GM21786 (cell line): ENCODE measurements around the gene MTTP.
"Not testable (repeated sequence)": the region's sequence is repeated elsewhere in the genome, so short reads cannot be mapped to it uniquely, and the experiment has no call there.

Experiments
- ATAC-seq: cut with Tn5 transposase; IDR thresholded peaks from one replicate; pipeline ENCODE4 v1.9.1; 2021; ENCODE audit not compliant: unreplicated experiment

Gene MTTP

GRCh38 chr4:99574530-99575324, at the start of gene MTTP:
Gene MTTP, plus strand, starts transcription at chr4:99574824. Its CDS starts 86 bp downstream, at chr4:99574910.
- peak; percentile 89 for ATAC-seq

GRCh38 chr4:99529228-99529627, 45.4 kb upstream of the MTTP start:
- no peak for ATAC-seq

GRCh38 chr4:99529956-99530355, 44.7 kb upstream of the MTTP start:
- ATAC-seq: no peak

DNA sequence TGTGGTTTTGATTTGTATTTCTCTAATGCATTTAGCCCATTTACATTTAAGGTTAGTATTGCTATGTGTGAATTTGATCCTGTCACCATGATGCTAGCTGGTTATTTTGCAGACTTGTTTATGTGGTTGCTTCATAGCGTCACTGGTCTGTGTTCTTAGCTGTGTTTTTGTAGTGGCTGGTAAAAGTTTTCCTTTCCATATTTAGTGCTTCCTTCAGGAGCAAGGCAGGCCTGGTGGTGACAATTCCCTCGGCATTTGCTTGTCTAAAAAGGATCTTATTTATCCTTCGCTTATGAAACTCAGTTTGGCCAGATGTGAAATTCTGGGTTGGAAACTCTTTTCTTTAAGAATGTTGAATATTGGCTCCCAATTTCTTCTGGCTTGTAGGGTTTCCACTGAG, 39.9 kb upstream of the MTTP start:
- not testable (repeated sequence) for ATAC-seq

- ATAC-seq: no peak
Observed at GRCh38 chr4:99536271-99536670, 38.4 kb upstream of the MTTP start.

- no peak for ATAC-seq
Observed at GRCh38 chr4:99536848-99537247, 37.8 kb upstream of the MTTP start.

DNA sequence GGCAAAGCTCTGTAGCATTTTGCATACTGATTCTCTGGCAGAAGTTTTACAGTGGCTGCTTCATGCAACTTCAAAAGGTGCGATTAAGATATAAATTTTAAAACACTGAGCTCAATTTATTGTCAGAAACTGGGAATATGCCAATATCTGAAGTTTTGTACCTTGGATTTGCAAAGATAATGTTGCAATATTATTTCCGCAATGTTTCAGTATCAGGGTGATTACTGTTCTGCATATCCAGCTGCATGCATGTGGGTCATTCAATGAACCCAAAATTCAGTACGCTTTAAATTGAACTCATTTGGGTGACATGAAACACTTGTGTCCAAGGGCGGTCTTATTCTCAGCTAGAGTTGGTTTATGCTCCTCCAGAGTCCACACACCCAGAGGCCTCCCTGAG, 37.0 kb upstream of the MTTP start:
- no peak for ATAC-seq

GRCh38 chr4:99540277-99540939, 34.2 kb upstream of the MTTP start:
- peak; percentile 42 for ATAC-seq

DNA sequence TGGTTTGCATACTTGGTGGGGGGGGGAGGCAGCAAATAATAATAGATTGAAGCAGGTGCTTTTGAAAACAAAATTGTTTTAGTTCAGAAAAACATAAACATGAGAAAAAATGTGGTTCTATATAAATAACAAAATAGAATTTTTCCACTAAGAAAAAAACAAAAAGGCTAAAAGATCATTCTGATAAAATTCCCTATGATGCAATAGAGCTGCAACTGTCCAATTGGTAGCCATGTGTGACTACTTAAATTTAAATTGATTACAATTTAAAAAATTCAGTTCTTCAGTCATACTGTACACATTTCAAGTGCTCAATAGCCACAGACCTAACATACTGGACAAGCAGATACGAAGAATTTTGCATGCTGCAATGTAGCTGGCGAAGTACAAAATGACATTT, 21.8 kb upstream of the MTTP start:
- ATAC-seq: no peak

- peak; percentile 94 for ATAC-seq
Observed at GRCh38 chr4:99563310-99564186, 11.1 kb upstream of the MTTP start, which contains the start of gene TRMT10A. Gene TRMT10A, minus strand, starts transcription at chr4:99564039. Its CDS starts 4,701 bp downstream, at chr4:99559338.

DNA sequence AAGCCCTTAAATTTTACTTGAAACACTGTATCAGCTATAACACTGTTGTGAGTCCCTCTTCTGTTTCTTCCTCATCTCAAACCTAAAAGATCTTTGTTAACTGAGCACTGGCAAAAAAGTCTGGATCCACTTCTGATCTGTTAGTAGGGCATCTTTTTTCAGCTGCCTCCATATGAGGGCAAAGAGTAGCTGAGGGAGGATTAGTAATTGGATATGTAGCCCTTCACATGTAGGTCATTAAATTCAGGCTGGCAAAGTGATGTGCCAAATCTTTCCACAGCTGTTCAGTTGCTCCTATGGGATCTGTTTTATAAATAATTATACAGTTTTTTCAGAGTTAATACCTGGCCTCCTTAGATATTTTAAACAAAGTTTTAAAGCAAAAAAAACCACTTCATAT, 9.7 kb upstream of the MTTP start:
- ATAC-seq: no peak

DNA sequence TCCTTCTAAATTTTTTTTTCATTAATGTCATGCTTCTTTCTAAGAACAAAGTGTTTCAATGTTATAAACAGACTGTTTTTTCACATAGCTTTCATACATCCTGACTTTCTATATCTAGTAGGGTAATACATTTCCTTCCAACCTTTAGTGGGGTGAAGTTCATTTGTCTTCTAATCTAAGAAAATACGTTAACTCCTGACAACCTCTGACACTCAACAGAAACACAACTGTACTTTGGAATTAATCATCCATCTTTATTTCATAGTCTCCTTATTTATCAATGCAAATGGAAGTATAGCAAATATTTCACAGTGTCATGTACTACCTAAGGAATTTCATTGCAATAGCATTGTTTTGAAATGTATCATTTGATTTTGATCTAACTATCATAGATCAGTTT, 2.7 kb upstream of the MTTP start:
- no peak for ATAC-seq

- no peak for ATAC-seq
Observed at GRCh38 chr4:99572527-99573240, 1.9 kb upstream of the MTTP start.

DNA sequence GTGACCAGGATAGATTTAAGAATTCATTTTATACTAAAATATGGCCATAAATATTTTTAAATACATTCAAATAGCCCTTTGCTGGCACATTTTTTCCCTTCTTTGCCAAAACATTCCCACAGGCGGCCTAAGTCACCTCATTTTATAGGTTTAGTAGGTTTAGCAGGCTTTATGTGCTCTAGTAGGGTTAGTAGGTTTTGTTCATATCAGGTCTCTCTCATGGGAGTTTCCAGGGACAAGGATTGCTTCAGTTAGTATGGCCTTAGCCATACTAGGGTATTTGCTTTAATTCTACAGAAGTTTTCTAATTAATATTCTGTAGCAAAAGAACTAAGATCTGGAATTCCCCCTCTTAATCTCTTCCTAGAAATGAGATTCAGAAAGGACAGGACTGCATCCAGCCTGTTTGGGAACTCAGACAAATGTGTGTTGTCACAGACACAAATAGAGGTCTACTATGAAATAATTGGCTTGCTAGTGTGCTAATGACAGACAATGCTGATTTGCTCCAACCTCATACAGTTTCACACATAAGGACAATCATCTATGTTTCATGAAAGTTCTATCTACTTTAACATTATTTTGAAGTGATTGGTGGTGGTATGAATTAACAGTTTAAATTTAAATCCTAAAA, 772 bp upstream of the MTTP start:
- ATAC-seq: no peak

GRCh38 chr4:99578714-99579113, 4.1 kb downstream of the MTTP start:
- ATAC-seq: no peak

- no peak for ATAC-seq
Observed at GRCh38 chr4:99585516-99585915, 10.9 kb downstream of the MTTP start.

DNA sequence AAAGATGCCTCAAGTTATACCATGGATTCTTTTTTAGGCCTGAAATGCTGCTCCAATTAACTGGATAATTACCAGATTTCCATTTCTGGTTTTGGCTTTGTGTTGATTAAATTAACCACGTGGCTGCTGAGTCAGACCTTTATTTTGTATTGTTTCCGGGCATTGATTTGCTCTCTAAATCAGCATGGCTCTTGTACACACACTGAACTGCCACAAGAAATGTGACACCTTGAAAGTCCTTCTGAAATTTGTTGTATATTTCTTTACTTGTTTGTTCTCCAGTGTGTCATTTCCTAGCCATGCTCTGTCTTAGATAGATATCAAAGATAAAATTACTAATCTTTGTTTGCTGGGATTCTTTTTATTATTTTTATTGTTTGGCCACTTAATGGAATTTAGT, 11.7 kb downstream of the MTTP start:
- no peak for ATAC-seq

DNA sequence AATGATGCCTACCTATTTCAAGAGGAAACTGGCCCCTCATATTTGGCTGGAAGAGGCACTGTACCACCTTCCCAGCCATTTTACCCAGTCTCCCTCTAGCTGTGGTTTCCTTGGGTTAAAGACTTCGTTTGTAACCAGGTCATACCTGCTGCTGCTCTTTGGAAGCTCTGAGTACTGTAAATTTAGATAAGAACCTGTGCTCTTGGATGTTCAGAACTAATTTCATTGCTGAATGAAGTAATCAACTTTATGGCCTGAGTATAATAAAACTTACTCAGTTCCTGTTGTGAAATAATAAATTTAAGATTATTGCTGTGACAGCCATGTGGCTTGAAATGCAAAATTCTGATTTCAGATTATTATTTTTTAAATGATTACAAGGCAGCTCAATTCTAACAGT, 12.2 kb downstream of the MTTP start:
- ATAC-seq: no peak

DNA sequence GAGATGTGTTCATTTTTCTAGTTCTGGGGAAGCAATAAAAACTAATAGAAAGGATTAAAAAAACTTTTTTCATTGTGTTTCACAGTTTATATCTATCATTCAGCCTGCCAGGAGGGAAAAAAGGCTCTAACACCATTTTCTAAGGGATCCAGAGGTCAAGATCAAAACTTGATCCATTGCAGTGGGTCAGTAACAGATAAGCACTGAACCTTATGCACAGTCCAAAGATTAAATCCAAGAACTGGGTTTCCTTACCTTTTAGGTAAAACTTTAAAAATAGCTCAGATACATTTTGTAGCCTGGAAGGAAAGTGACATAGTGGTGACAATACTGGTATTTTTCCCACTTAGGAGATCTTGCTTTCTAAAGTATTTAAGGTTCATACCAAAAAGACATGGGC, 12.7 kb downstream of the MTTP start:
- no peak for ATAC-seq

DNA sequence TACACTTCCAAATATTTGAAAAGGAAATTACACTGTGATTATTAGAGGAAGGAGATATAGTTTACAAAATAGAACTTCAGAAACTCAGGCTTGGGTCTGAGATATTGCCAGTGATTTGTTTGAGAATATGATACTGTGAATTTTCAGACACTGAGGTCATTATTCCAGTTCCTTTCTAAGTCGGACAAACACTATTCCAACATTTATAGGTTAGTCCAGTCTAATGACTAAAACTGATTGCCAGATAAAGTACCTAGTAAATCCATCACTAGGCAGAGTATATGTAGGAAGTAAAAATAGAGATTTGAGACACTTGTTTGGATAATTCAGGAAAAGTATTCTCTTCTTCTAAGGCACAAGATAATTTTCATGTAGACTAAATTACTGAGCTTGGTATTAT, 13.2 kb downstream of the MTTP start:
- ATAC-seq: no peak
